GM18870 (cell line): ENCODE data around the gene KLHL26.

Experiments
- ATAC-seq: cut with Tn5 transposase; IDR thresholded peaks from one replicate; pipeline ENCODE4 v1.9.1; 2021; ENCODE audit warnings: moderate library complexity; ENCODE audit not compliant: unreplicated experiment

The KLHL26 gene

GRCh38 chr19:18683109-18683957 lies 46.5 kb downstream of the KLHL26 start, which contains the start of gene CRTC1:
CRTC1 (plus strand) TSS chr19:18683680; CDS start chr19:18683703, 23 bp downstream.
- ATAC-seq, result no peak

GRCh38 chr19:18683958-18684641 lies 47.3 kb downstream of the KLHL26 start:
- no peak for ATAC-seq

DNA sequence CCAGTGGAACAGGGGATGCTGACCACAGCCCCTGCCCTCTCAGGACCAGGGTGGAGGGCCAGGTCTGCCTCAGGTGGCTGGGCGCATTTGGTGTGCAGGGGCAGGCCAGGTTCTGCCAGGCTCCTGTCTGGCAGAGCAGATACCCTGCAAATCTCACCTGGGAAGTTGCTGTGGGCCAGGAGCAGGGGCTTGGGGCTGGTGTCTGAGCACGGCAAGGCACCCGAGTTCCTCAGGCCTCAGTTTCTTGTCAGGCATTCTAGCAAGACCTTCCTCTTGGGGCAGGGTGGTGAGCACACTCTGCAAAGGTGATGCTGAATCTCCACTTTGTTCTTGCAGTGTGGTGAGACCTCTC lies 47.8 kb downstream of the KLHL26 start:
- no peak for ATAC-seq

DNA sequence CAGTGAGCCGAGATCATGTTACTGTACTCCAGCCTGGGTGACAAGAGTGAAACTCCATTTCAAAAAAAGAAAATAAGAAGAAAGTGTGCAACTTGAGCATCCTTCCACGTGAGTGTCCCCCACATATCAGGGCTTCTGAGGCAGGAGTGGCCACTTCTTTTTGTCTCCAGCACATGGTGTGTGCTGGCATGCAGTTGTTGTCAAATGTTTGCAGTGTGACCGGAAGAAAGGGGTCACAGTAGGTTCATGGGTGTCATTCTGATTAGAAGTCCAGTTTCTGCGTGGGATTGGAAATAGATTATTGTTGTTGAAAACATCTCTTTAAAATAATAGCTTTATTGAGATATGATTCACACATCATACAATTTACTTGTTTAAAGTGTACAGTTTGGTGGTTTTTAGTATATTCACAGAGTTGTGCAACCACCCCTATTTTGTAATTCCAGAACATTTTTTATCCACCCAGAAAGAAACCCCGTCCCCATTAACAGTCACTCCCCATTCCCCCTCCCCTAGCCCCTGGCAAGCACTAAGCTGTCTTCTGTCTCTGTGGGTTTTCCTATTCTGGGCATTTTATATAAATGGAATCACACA lies 48.9 kb downstream of the KLHL26 start:
- no peak for ATAC-seq

GRCh38 chr19:18687740-18688465 lies 51.1 kb downstream of the KLHL26 start:
- no peak for ATAC-seq

DNA sequence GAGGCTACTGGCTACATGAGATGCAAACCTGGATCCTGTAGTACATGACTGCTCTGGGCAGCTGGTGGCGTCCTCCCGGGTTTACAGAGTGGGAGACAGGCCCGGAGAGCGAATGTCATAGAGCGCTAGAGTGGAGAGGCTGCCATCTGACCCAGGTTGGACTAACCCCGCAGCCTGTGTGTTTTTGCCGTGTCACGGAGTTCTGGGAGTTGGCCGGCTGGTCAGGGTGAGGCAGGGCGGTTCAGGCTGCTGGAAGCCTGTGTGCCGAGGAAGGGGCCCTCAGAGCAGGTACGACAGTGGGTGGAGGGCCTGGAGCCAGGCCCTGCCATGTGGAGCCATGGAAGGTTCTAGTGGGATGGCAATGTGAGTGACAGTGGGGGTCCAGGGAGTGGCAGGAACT lies 59.2 kb downstream of the KLHL26 start:
- ATAC-seq, result no peak

- no peak for ATAC-seq
These were observed 60.9 kb downstream of the KLHL26 start for GRCh38 chr19:18697680-18698079.

DNA sequence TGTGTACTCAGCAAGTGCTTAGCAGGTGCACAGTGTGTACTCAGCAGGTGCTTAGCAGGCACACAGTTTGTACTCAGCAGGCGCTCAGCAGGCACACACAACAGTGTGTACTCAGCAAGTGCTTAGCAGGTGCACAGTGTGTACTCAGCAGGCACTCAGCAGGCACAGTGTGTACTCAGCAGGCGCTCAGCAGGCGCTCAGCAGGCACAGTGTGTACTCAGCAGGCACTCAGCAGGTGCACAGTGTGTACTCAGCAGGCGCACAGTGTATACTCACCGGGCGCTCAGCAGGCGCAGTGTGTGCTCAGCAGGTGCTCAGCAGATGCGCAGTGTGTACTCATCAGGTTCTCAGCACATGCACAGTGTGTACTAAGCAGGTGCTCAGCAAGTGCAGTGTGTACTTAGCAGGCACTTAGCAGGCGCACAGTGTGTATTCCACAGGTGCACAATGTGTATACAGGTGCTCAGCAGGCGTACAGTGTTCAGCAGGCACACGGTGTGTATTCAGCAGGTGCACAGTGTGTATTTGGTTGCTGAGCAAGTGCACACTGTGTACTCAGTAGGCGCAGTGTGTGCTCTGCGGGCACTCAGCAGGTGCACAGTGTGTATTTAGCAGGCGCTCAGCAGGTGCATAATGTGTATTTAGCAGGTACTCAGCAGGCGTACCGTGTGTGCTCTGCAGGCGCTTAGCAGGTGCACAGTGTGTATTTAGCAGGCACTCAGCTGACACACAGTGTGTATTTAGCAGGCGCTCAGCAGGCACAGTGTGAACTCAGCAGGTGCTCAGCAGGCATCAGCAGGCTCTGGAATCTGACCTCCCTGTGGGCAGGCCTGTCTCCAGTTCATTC lies 61.7 kb downstream of the KLHL26 start:
- ATAC-seq, result no peak

DNA sequence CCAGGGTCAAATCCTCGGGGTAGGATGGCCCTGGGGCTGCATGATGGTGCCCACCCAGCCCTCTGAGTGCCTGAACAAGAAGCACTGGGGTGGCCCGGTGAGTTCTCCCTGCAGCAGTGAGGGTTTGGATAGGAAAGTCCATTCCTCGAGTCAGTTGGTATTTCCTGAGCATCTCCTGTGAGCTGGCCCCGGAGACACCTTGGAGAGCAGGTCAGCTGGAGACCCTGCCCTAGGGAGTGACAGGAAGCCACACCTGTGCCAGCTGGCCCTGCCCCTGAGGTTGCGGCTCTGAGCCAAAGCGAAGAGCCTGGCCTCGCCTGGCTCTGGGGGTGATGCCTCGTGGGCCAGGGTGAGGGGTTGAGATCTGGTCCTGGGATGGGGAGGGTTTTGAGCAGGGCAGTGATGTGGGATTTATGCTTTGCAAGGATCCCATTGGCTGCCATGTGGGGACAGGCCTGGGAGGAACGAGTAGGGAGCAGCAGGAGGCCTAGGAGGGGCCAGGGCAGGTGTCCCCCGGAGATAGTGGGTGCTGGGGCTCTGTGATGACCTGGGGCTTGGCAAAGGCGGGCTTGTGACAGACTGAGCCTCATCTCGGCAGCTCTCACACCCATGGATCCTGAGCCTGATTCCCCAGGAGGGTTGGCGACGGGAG lies 62.7 kb downstream of the KLHL26 start:
- no peak for ATAC-seq

GRCh38 chr19:18700501-18701249 lies 63.8 kb downstream of the KLHL26 start:
- ATAC-seq, result no peak

- ATAC-seq, result no peak
These were observed 64.4 kb downstream of the KLHL26 start for GRCh38 chr19:18701250-18701608.

DNA sequence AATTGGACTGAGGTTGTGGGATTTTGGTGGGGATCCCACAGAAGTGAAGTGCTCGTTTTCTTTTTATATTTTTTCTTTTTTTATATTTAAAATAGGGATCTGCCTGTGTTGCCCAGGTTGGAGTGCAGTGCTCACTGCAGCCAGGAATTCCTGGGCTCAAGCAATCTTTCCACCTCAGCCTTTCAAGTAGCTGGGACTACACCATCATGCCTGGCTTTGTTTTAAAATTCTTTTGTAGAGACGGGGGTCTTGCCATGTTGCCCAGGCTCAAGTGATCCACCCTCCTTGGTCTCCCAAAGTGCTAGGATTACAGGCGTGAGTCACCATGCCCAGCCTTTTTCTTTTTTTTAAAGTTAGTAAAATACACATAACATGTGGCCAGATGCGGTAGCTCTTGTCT lies 67.2 kb downstream of the KLHL26 start:
- no peak for ATAC-seq

- no peak for ATAC-seq
These were observed 68.1 kb downstream of the KLHL26 start for GRCh38 chr19:18704971-18705370.

DNA sequence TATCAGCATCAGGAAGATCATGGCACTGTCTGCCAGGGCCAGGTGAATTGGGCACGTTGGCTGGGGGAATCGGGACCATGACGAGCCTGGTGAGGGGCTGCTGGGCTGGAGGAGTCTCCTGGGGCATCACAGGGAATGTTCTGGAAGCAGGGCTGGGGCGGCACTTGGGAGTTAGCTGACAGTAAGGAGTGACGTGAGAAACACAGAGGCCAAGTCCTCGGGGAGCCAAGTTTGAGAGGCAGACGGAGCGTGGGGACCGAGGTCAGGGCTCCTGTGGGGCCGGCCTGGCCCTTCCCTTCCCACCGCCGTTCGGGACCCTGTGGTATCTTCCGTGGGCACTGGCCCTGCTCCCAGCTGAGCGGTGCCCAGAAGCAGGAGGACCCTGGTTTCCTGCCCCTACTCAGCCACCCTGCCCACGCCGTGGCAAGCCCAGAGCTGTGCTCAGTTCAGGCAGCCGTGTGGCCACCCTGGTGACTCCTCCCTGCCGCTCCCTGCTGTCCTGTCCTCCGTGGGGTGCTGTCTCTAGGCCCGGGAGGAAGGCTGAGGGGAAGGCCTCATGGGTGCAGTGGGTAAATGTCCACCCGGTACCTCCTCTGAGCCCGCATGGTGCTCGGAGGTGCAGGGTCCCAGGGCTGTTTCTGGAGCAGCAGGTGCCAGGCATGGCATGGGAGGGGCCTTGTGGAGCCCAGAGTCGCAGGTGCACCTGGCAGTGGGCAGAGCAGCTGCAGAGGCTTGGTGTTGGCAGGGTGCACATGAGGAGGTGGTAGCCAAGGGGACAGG lies 71.8 kb downstream of the KLHL26 start:
- no peak for ATAC-seq

DNA sequence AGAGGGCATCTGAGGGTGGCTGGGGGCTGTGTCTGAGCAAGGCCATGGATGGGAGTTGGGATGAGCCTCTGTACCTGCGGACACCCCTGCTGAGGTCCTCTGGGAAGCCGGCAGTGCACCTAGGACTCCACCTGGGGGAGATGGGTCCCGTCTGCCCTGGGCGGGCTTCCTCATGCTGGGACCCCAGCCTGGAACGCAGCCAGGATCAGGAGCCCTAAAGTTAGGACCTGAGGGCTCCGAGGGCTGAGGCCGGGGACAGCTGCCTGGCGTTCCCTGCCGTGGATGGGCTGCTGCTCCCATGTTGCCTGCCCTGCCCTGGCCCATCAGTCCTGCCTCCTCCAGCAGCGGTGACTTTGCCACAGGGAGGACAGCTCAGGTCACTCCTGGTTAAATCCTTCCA lies 72.7 kb downstream of the KLHL26 start:
- no peak for ATAC-seq

GRCh38 chr19:18710186-18710585 lies 73.4 kb downstream of the KLHL26 start:
- ATAC-seq, result no peak

DNA sequence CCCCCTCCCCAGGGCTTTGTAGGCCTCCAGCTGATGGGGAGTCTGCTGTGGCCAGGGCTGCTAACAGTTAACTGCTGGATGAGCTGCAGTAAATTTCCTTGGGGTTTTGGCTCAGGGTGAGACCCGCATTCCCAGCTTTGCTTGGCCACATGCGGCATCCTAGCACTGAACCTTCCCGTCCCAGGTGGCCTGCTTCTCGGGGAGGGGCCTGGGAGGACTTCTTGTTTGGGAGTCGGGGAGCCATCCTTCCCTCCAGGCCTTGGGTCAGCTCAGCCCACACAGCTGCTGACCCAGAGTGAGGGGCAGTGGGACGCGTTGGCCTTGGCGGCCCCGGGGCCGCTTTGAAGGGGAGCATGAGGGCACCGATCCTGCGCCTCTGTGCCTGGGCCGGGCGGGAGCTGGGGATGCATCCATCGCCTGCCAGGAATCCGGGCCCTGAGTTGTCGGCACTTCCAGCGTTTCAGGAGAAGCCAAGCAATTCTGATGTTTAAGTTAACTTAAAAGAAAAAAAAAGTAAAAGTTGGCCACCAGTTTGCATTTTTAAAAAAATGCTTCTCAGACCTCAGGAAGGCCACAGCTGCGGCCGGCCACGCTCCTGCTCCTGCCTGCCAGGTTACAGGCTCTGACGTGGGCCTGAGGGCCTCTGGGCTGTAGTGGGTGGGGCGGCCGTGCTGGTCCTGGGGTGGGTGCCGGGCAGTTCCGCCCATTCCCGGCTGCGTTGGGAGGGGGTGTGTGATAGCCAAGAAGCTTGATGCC lies 74.3 kb downstream of the KLHL26 start:
- ATAC-seq, result no peak

- ATAC-seq, result no peak
These were observed 75.1 kb downstream of the KLHL26 start for GRCh38 chr19:18711893-18712292.
